Nephron progenitor cell (in vitro differentiated cells): ENCODE results near the gene CKB.
"Not testable (repeated sequence)": the region's sequence is repeated elsewhere in the genome, so short reads cannot be mapped to it uniquely, and the experiment has no call there.

Source experiments
- DNase-seq: peaks from one replicate; pipeline ENCODE4 v3.0.0; 2021
- H3K27ac Mint-ChIP-seq: 2 replicates; pipeline ENCODE4 v1.8.0; 2021; ENCODE audit warnings: mild to moderate bottlenecking, moderate library complexity, mixed read lengths
- H3K27me3 Mint-ChIP-seq: 2 replicates; pipeline ENCODE4 v1.8.0; 2021; ENCODE audit warnings: mild to moderate bottlenecking, low read depth, mixed read lengths; ENCODE audit not compliant: poor library complexity
- H3K36me3 Mint-ChIP-seq: 2 replicates; pipeline ENCODE4 v1.8.0; 2021; ENCODE audit warnings: low read depth, mixed read lengths
- H3K4me1 Mint-ChIP-seq: 2 replicates; pipeline ENCODE4 v1.8.0; 2021; ENCODE audit warnings: mixed read lengths
- H3K4me3 Mint-ChIP-seq: 2 replicates; pipeline ENCODE4 v1.8.0; 2021; ENCODE audit warnings: mild to moderate bottlenecking, moderate library complexity, mixed read lengths
- H3K9me3 Mint-ChIP-seq: 2 replicates; pipeline ENCODE4 v1.8.0; 2021; ENCODE audit warnings: mild to moderate bottlenecking, moderate library complexity, mixed read lengths
- CTCF ChIP-seq: fragments of 200-600 bp; sonication (generic); IDR thresholded peaks from 2 replicates; pipeline ENCODE4 v1.5.0; 2021; ENCODE audit warnings: antibody characterized with exemption

The CKB gene

GRCh38 chr14:103528146-103528586 is 5.5 kb upstream of the CKB start:
- no peak for DNase-seq
- peaks cover 68% of the 10 kb centered on the region for H3K4me1 Mint-ChIP-seq
- peak overlapping the region; percentile 99 for H3K27ac Mint-ChIP-seq
- peaks cover 13% of the 10 kb centered on the region for H3K27me3 Mint-ChIP-seq
- H3K36me3 Mint-ChIP-seq: no peaks in the 10 kb centered on the region
- H3K9me3 Mint-ChIP-seq: no peaks in the 10 kb centered on the region
- no peak for TF ChIP-seq CTCF
- peak overlapping the region; percentile 95 for H3K4me3 Mint-ChIP-seq

- Mint-ChIP-seq H3K4me3 (peak overlapping the region; percentile 95), H3K9me3 (no peaks in the 10 kb centered on the region), H3K4me1 (peaks cover 68% of the 10 kb centered on the region), H3K36me3 (no peaks in the 10 kb centered on the region), H3K27me3 (peaks cover 18% of the 10 kb centered on the region), H3K27ac (peak overlapping the region; percentile 48)
- TF ChIP-seq CTCF: no peak
- no peak for DNase-seq
Measured at GRCh38 chr14:103527408-103528145, 4.9 kb upstream of the CKB start.

GRCh38 chr14:103526914-103527248 is 4.3 kb upstream of the CKB start:
- peak overlapping the region; percentile 95 for H3K4me3 Mint-ChIP-seq
- TF ChIP-seq CTCF: no peak
- DNase-seq: no peak
- H3K9me3 Mint-ChIP-seq: no peaks in the 10 kb centered on the region
- no peaks in the 10 kb centered on the region for H3K36me3 Mint-ChIP-seq
- H3K27me3 Mint-ChIP-seq: peaks cover 18% of the 10 kb centered on the region
- peak overlapping the region; percentile 48 for H3K27ac Mint-ChIP-seq
- H3K4me1 Mint-ChIP-seq: peaks cover 68% of the 10 kb centered on the region

- Mint-ChIP-seq H3K4me1 (peaks cover 68% of the 10 kb centered on the region), H3K4me3 (no peak overlapping the region), H3K27me3 (peaks cover 18% of the 10 kb centered on the region), H3K27ac (peak overlapping the region; percentile 83), H3K9me3 (no peaks in the 10 kb centered on the region), H3K36me3 (no peaks in the 10 kb centered on the region)
- no peak for TF ChIP-seq CTCF
- DNase-seq: no peak
Measured at GRCh38 chr14:103526247-103526913, 3.8 kb upstream of the CKB start.

- not testable (repeated sequence) for H3K9me3 Mint-ChIP-seq, H3K36me3 Mint-ChIP-seq, DNase-seq
- peak overlapping the region; percentile 57 for H3K4me3 Mint-ChIP-seq
- peaks cover 68% of the 10 kb centered on the region for H3K4me1 Mint-ChIP-seq
- peak overlapping the region; percentile 83 for H3K27ac Mint-ChIP-seq
- H3K27me3 Mint-ChIP-seq: peaks cover 18% of the 10 kb centered on the region
Measured at GRCh38 chr14:103525430-103526246, 3.0 kb upstream of the CKB start.
